Loucy (cell line): Measurements from ENCODE around the gene LHFPL6.

Experiments used
- EZH2phosphoT487 ChIP-seq: fragments of 200-600 bp; IDR thresholded peaks from 2 replicates; pipeline ENCODE4 v1.6.1; 2018; ENCODE audit warnings: antibody characterized with exemption, mild to moderate bottlenecking, moderate library complexity, borderline replicate concordance
- TF ChIP-seq, protein P1 (sequence below): fragments of 200-600 bp; sonication (generic); conservative IDR thresholded peaks from 2 replicates; pipeline ENCODE4 v1.5.1; 2014; ENCODE audit warnings: mild to moderate bottlenecking, antibody characterized with exemption, low read length

DNA sequence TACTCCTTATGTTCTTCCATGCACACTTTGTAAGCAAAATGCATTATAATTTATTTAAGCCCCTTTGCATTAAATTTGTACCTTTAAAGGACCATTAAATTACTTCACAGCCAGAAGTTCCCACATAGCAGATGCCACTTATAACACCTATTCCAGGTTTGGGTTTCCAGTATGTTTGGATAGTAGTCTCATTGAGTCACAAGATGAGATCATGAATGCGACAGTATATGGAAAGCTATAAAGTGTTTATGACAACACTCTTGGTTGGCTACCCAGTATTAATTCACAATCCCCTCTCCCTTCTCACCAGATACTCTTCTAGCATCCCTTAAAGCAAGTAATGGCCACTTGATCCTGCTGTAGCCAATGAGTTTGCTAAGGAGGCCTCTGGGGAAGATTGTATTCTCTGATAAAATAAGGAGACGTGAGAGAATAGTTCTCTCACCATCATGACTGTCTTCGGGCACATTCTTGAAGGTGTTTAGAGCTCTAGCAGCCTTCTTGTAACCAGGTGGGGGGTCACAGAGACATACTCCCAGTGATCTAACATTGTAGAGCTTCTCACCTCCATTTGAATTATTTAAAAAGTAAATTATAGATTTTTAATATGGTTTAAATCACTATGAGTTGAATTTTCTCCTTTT lies 2.8 kb upstream of the LHFPL6 start:
- TF ChIP-seq, protein P1, sequence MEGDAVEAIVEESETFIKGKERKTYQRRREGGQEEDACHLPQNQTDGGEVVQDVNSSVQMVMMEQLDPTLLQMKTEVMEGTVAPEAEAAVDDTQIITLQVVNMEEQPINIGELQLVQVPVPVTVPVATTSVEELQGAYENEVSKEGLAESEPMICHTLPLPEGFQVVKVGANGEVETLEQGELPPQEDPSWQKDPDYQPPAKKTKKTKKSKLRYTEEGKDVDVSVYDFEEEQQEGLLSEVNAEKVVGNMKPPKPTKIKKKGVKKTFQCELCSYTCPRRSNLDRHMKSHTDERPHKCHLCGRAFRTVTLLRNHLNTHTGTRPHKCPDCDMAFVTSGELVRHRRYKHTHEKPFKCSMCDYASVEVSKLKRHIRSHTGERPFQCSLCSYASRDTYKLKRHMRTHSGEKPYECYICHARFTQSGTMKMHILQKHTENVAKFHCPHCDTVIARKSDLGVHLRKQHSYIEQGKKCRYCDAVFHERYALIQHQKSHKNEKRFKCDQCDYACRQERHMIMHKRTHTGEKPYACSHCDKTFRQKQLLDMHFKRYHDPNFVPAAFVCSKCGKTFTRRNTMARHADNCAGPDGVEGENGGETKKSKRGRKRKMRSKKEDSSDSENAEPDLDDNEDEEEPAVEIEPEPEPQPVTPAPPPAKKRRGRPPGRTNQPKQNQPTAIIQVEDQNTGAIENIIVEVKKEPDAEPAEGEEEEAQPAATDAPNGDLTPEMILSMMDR = no peak
- no peak for TF ChIP-seq EZH2phosphoT487
